ENCODE results near the gene GARIN1A.

GARIN1A gene

DNA sequence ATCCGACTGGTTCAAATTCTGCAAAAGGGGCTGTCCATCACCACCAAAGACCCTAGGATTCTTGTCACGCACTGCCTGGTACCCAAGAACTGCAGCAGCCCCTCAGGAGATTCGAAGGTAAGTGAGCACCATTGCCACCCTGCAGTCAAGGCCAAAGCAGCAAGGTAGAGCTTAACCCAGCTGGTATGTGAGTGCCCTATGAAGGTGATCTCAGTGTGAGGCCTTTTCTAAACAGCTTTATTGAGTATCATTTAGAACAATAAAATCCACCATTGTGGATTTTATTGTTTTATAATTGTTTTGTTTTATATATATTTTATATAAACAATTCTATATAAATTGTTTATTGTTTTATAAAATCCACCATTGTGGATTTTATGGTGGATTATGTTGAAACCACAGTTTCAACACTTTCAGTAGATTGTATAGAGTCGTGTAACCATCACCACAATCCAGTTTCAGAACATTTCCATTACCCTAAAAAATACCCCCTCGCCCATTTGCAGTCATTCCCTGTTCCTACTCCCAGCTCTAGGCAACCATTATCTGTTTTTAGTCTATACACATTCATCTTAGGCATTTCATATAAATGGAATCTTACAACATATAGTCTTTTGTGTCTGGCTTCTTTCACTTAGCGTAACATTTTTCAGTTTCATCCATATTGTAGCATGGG, 47.0 kb downstream of the GARIN1A start:
- DNase-seq, result no peak

DNA sequence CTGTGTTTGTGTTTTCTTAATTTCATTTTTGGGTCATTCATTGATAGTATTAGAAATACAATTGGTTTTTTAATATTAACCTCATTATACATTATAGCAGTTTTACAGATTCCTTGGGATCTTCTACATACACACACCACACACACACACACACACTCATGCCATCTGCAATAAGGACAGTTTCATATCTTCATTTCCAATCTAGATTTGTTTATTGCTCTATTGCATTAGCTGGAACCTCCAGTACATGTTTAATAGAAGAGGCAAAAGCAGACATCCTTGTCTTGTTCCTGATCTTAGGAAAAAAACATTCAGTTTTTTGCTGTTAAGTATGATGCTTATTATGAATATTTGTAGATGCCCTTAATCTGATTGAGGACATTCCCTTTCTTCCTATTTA, 49.3 kb downstream of the GARIN1A start:
- no peak for DNase-seq

Data from suppressor macrophage (primary cell).